Thyroid gland (tissue), 4 donors: ENCODE data around the gene UBE2R2. TPM values are rescaled to one million over a fixed set of nuclear protein-coding genes. Genes with fewer than 3 reads are reported as not detected.

Experiments used
- DNase-seq, 2 donors: peaks; one replicate each; pipeline ENCODE4 v3.0.0-alpha.2; 2019
- H3K27ac ChIP-seq, 3 donors: fragments of 200-600 bp; sonication (generic); 1 replicate in 2 of 3; 2 replicates in 1 of 3; pipeline ENCODE4 v1.5.1; 2016 to 2019; ENCODE audit warnings: mild to moderate bottlenecking in 1 of 3, moderate library complexity in 1 of 3
- H3K27me3 ChIP-seq: fragments of 200-600 bp; sonication (generic); one replicate; pipeline ENCODE4 v1.5.1; 2019
- H3K36me3 ChIP-seq, 2 donors: fragments of 200-600 bp; sonication (generic); one replicate each; pipeline ENCODE4 v1.5.1; 2016 to 2019
- H3K4me1 ChIP-seq, 2 donors: fragments of 200-600 bp; sonication (generic); one replicate each; pipeline ENCODE4 v1.5.1; 2017 to 2019
- H3K4me3 ChIP-seq, 3 donors: fragments of 200-600 bp; sonication (generic); replicated peaks in 1 of 3; 1 replicate in 2 of 3; 2 replicates in 1 of 3; pipeline ENCODE4 v1.5.1; 2016; ENCODE audit warnings: mild to moderate bottlenecking in 1 of 3
- H3K9me3 ChIP-seq: fragments of 200-600 bp; sonication (generic); one replicate; pipeline ENCODE4 v1.5.1; 2017
- POLR2A ChIP-seq, 2 donors: fragments of 450-650 bp; IDR thresholded peaks; one replicate each; pipeline ENCODE4 v1.6.1; 2017; ENCODE audit warnings: antibody characterized with exemption in 2 of 2, mild to moderate bottlenecking in 2 of 2, moderate library complexity in 1 of 2
- WGBS, 2 donors: methylation state at CpG; one replicate each; pipeline ENCODE4 v1.1.5; 2017; 5-methylcytosine and 5-hydroxymethylcytosine counted together
- intact Hi-C: fragments of 100-400 bp; cut with DNase I; formaldehyde crosslinking; loops from one replicate; pipeline ENCODE4 v1.15.1; 2023
- total RNA-seq, 4 donors: library from RNA; depleted of rRNA; stranded (reverse); fragments of >200 nt; gene quantifications; one replicate each; pipeline ENCODE4 v1.2.3, GENCODE V29; 2016
- TF ChIP-seq, protein P1 (sequence below), 6 experiments: fragments of 200-600 bp in 3 of 6; fragments of 450-650 bp in 3 of 6; sonication (generic) in 3 of 6; IDR thresholded peaks; one replicate each; pipeline ENCODE4 v1.5.1; 2016 to 2019; ENCODE audit warnings: antibody characterized with exemption in 6 of 6, mild to moderate bottlenecking in 2 of 6, inconsistent platforms in 1 of 6, moderate library complexity in 1 of 6

Gene UBE2R2
- total RNA-seq, 4 donors from 2014 or later, result 22.8 to 31.4 (median 25.8) TPM

DNA sequence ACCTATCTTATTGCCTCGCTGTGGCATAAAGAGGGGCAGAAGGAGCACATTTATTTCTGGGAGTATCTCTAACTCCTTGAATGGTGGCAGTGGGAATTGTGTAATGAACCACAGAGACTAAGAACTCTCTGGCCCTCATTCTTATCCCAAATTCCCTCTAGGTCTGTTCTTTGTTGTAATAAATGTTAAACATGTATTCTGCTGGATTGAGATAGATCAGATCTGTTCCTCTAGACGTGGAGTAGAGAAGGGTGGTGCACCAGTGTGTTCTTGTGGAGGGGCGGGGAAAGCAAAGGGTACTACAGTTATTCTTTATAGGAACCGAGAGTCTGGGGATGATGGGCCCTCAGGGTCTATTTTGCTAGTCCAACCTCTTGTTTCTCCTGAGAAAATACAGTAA is 90.4 kb downstream of the UBE2R2 start:
- no peak for TF ChIP-seq POLR2A (IDR thresholded peaks at IDR 0.05)
- TF ChIP-seq, protein P1, sequence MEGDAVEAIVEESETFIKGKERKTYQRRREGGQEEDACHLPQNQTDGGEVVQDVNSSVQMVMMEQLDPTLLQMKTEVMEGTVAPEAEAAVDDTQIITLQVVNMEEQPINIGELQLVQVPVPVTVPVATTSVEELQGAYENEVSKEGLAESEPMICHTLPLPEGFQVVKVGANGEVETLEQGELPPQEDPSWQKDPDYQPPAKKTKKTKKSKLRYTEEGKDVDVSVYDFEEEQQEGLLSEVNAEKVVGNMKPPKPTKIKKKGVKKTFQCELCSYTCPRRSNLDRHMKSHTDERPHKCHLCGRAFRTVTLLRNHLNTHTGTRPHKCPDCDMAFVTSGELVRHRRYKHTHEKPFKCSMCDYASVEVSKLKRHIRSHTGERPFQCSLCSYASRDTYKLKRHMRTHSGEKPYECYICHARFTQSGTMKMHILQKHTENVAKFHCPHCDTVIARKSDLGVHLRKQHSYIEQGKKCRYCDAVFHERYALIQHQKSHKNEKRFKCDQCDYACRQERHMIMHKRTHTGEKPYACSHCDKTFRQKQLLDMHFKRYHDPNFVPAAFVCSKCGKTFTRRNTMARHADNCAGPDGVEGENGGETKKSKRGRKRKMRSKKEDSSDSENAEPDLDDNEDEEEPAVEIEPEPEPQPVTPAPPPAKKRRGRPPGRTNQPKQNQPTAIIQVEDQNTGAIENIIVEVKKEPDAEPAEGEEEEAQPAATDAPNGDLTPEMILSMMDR (IDR thresholded peaks at IDR 0.05), result no peak
- Histone ChIP-seq H3K9me3 (no peaks in the 10 kb centered on the region), H3K36me3 (no peaks in the 10 kb centered on the region), H3K27ac (no peak overlapping the region), H3K4me3 (no peak overlapping the region), H3K27me3 (no peaks in the 10 kb centered on the region), H3K4me1 (peaks cover 9 to 15% of the 10 kb centered on the region in 2 donors)
- 62 to 65% methylated on average over 4 of the region's 4 CpGs for WGBS, 2 donors
- intact Hi-C loops, result no loop called here
- no peak for DNase-seq

GRCh38 chr9:33908114-33908513 is 91.2 kb downstream of the UBE2R2 start:
- intact Hi-C loops, result no loop called here
- WGBS, 2 donors, result 98 to 100% methylated on average over 3 of the region's 3 CpGs
- peaks cover 9 to 15% of the 10 kb centered on the region in 2 donors for H3K4me1 ChIP-seq
- no peaks in the 10 kb centered on the region for H3K9me3 ChIP-seq
- no peak overlapping the region for H3K27ac ChIP-seq
- no peak for DNase-seq
- TF ChIP-seq, protein P1 (IDR thresholded peaks at IDR 0.05), result no peak
- TF ChIP-seq POLR2A (IDR thresholded peaks at IDR 0.05), result no peak
- H3K4me3 ChIP-seq, result no peak overlapping the region
- no peaks in the 10 kb centered on the region for H3K36me3 ChIP-seq
- H3K27me3 ChIP-seq, result no peaks in the 10 kb centered on the region

DNA sequence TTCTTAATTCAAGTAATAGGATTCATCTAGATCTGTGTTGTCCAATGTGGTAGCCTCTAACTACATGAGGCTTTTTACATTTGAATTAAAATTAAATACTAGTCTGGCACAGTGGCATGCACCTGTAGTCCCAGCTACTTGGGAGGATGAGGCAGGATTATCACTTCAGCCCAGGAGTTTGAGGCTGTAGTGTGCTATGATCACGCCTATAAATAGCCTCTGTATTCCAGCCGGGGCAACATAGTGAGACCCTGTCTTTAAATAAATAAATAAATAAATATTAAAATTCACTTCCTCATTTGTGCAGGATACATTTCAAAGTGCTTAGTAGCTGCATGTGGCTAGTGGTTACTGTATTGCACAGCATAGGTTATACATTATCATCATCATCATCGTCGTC is 91.8 kb downstream of the UBE2R2 start:
- 97 to 99% methylated on average over 4 of the region's 4 CpGs for WGBS, 2 donors
- H3K4me3 ChIP-seq, result no peak overlapping the region
- TF ChIP-seq, protein P1 (IDR thresholded peaks at IDR 0.05), result no peak
- no peak for TF ChIP-seq POLR2A (IDR thresholded peaks at IDR 0.05)
- intact Hi-C loops, result no loop called here
- H3K9me3 ChIP-seq, result no peaks in the 10 kb centered on the region
- no peaks in the 10 kb centered on the region for H3K27me3 ChIP-seq
- H3K36me3 ChIP-seq, result no peaks in the 10 kb centered on the region
- no peak for DNase-seq
- peaks cover 9 to 15% of the 10 kb centered on the region in 2 donors for H3K4me1 ChIP-seq
- no peak overlapping the region for H3K27ac ChIP-seq

- WGBS, 2 donors, result 86 to 100% methylated on average over 1 of the region's 1 CpG
- TF ChIP-seq POLR2A (IDR thresholded peaks at IDR 0.05), result no peak
- TF ChIP-seq, protein P1 (IDR thresholded peaks at IDR 0.05), result no peak
- no peak overlapping the region for H3K4me3 ChIP-seq
- H3K27ac ChIP-seq, result no peak overlapping the region
- H3K36me3 ChIP-seq, result peaks cover 0 to 12% of the 10 kb centered on the region in 2 donors
- DNase-seq, result no peak
- peaks cover 0 to 3% of the 10 kb centered on the region in 2 donors for H3K4me1 ChIP-seq
- H3K27me3 ChIP-seq, result no peaks in the 10 kb centered on the region
- no peaks in the 10 kb centered on the region for H3K9me3 ChIP-seq
- intact Hi-C loops, result no loop called here
Observed at GRCh38 chr9:33913541-33913940, 96.6 kb downstream of the UBE2R2 start.

- peaks cover 0 to 12% of the 10 kb centered on the region in 2 donors for H3K36me3 ChIP-seq
- no peak for TF ChIP-seq POLR2A (IDR thresholded peaks at IDR 0.05)
- TF ChIP-seq, protein P1 (IDR thresholded peaks at IDR 0.05), result no peak
- WGBS, 2 donors, result 95 to 97% methylated on average over 3 of the region's 3 CpGs
Observed at GRCh38 chr9:33914887-33915628, 98.1 kb downstream of the UBE2R2 start.

More at GRCh38 chr9:33914887-33915628, 98.1 kb downstream of the UBE2R2 start:
- Histone ChIP-seq H3K4me3 (no peak overlapping the region), H3K4me1 (no peaks in the 10 kb centered on the region), H3K27ac (no peak overlapping the region), H3K27me3 (no peaks in the 10 kb centered on the region), H3K9me3 (no peaks in the 10 kb centered on the region)
- intact Hi-C loops, result no loop called here
- DNase-seq, result no peak
